CD14-positive monocyte (primary cell): Measurements from ENCODE around the gene FCN3. TPM values are rescaled to one million over a fixed set of nuclear protein-coding genes. Genes with fewer than 3 reads are reported as not detected.

Experiments used
- DNase-seq, 3 donors: peaks; one replicate each; pipeline ENCODE4 v3.0.0-alpha.2; 2011 to 2022
- H2AFZ ChIP-seq: 2 replicates; pipeline ENCODE4 v1.6.0; 2012; ENCODE audit warnings: mild to moderate bottlenecking, low read depth, low read length, inconsistent platforms; ENCODE audit not compliant: insufficient read depth, poor library complexity, severe bottlenecking
- H3K27ac ChIP-seq, 2 donors: 1 replicate in 1 of 2; 2 replicates in 1 of 2; pipeline ENCODE4 v1.5.1; 2012 to 2013; ENCODE audit warnings: low read length in 2 of 2, control low read depth in 1 of 2, inconsistent platforms in 1 of 2, low read depth in 1 of 2, mild to moderate bottlenecking in 1 of 2
- H3K27me3 ChIP-seq, 2 donors: one replicate each; pipeline versions ENCODE4 v1.6.0 to v1.6.1; 2011 to 2013; ENCODE audit warnings: low read length in 2 of 2; ENCODE audit not compliant: control insufficient read depth in 2 of 2, insufficient read depth in 2 of 2
- H3K36me3 ChIP-seq, 2 donors: replicated peaks in 1 of 2; 1 replicate in 1 of 2; 2 replicates in 1 of 2; pipeline versions ENCODE4 v1.5.1 to v1.6.1; 2012 to 2013; ENCODE audit warnings: low read length in 2 of 2, control low read depth in 1 of 2, inconsistent platforms in 1 of 2, mild to moderate bottlenecking in 1 of 2; ENCODE audit not compliant: insufficient read depth in 2 of 2, control insufficient read depth in 1 of 2
- H3K4me1 ChIP-seq, 2 donors: 1 replicate in 1 of 2; 2 replicates in 1 of 2; pipeline versions ENCODE4 v1.5.1 to v1.6.1; 2012 to 2013; ENCODE audit warnings: low read length in 2 of 2, control low read depth in 1 of 2, inconsistent platforms in 1 of 2, mild to moderate bottlenecking in 1 of 2, moderate library complexity in 1 of 2; ENCODE audit not compliant: insufficient read depth in 2 of 2, control insufficient read depth in 1 of 2
- H3K4me2 ChIP-seq: replicated peaks from 2 replicates; pipeline ENCODE3; 2012; ENCODE audit warnings: low read length, moderate library complexity, mild to moderate bottlenecking; ENCODE audit not compliant: poor library complexity, severe bottlenecking; ENCODE audit errors: extremely low read depth
- H3K4me3 ChIP-seq, 3 experiments: fragments of 200-600 bp in 1 of 3; sonication (generic) in 1 of 3; replicated peaks in 1 of 3; 1 replicate in 2 of 3; 2 replicates in 1 of 3; pipeline ENCODE4 v1.5.1; 2011 to 2013; ENCODE audit warnings: low read length in 3 of 3, mild to moderate bottlenecking in 3 of 3, control low read depth in 2 of 3, low read depth in 2 of 3, inconsistent platforms in 1 of 3, moderate library complexity in 1 of 3
- H3K79me2 ChIP-seq: 2 replicates; pipeline ENCODE4 v1.6.0; 2012; ENCODE audit warnings: mild to moderate bottlenecking, control low read depth, inconsistent platforms, low read length, moderate library complexity; ENCODE audit not compliant: insufficient read depth
- H3K9ac ChIP-seq: 2 replicates; pipeline ENCODE4 v1.6.0; 2017; ENCODE audit warnings: low read length, mild to moderate bottlenecking; ENCODE audit not compliant: insufficient read depth, poor library complexity, severe bottlenecking
- H3K9me3 ChIP-seq, 2 donors: replicated peaks in 1 of 2; 1 replicate in 1 of 2; 2 replicates in 1 of 2; pipeline versions ENCODE4 v1.5.1 to v1.6.1; 2012 to 2013; ENCODE audit warnings: low read length in 2 of 2, control low read depth in 1 of 2; ENCODE audit not compliant: control insufficient read depth in 1 of 2, insufficient read depth in 1 of 2
- H4K20me1 ChIP-seq: 2 replicates; pipeline ENCODE4 v1.6.0; 2012; ENCODE audit warnings: mild to moderate bottlenecking, low read length, control low read depth, moderate library complexity; ENCODE audit not compliant: insufficient read depth
- H3K27ac Mint-ChIP-seq, 7 donors: one replicate each; pipeline ENCODE4 v1.8.0; 2020; ENCODE audit warnings: mild to moderate bottlenecking in 7 of 7, mixed read lengths in 7 of 7, moderate library complexity in 6 of 7, inconsistent platforms in 2 of 7
- H3K27me3 Mint-ChIP-seq, 3 donors: one replicate each; pipeline ENCODE4 v1.8.0; 2021 to 2022; ENCODE audit warnings: low read depth in 3 of 3, mild to moderate bottlenecking in 3 of 3, mixed read lengths in 3 of 3, moderate library complexity in 3 of 3, inconsistent platforms in 1 of 3
- H3K36me3 Mint-ChIP-seq, 2 donors: one replicate each; pipeline ENCODE4 v1.8.0; 2020; ENCODE audit warnings: mixed read lengths in 2 of 2, inconsistent platforms in 1 of 2, mild to moderate bottlenecking in 1 of 2
- H3K4me1 Mint-ChIP-seq: one replicate; pipeline ENCODE4 v1.8.0; 2020; ENCODE audit warnings: mild to moderate bottlenecking, mixed read lengths
- H3K4me3 Mint-ChIP-seq, 2 donors: one replicate each; pipeline ENCODE4 v1.8.0; 2020; ENCODE audit warnings: mild to moderate bottlenecking in 2 of 2, mixed read lengths in 2 of 2, moderate library complexity in 1 of 2
- H3K9me3 Mint-ChIP-seq, 7 donors: one replicate each; pipeline ENCODE4 v1.8.0; 2020 to 2022; ENCODE audit warnings: mixed read lengths in 7 of 7, mild to moderate bottlenecking in 6 of 7, moderate library complexity in 6 of 7, inconsistent platforms in 2 of 7
- WGBS: methylation state at CpG from one replicate; pipeline ENCODE4 v1.1.5; 2013; ENCODE audit warnings: missing lambda C conversion rate; ENCODE audit not compliant: insufficient coverage; 5-methylcytosine and 5-hydroxymethylcytosine counted together
- intact Hi-C, 2 donors: fragments of 100-400 bp; cut with micrococcal nuclease; formaldehyde crosslinking; loops; one replicate each; pipeline versions ENCODE4 v1.15.0 to v1.15.1; 2023
- polyA plus RNA-seq, 3 donors: library from polyadenylated mRNA; depleted of rRNA in 1 of 3; unstranded in 2 of 3; stranded (reverse) in 1 of 3; fragments of 300-500 nt in 2 of 3; fragments of >200 nt in 1 of 3; fragmentation: Illumina TruSeq in 2 of 3; gene quantifications; 1 replicate in 2 of 3; 2 replicates in 1 of 3; pipeline ENCODE4 v1.2.3, GENCODE V29; 2012 to 2021
- TF ChIP-seq, protein P1 (sequence below): fragments of 200-600 bp; IDR thresholded peaks from one replicate; pipeline ENCODE4 v1.8.0; 2022; ENCODE audit warnings: antibody characterized with exemption, mild to moderate bottlenecking

FCN3 gene
- polyA plus RNA-seq, 3 donors = not detected

- Mint-ChIP-seq H3K36me3 (peaks cover 41 to 55% of the 10 kb centered on the region in 2 donors), H3K4me3 (no peak overlapping the region), H3K9me3 (no peaks in the 10 kb centered on the region), H3K27me3 (peaks cover 0 to 2% (median 2%) of the 10 kb centered on the region in 3 donors), H3K27ac (peak overlapping the region in 2 of 7 donors; percentile 28 to 60), H3K4me1 (peaks cover 41% of the 10 kb centered on the region)
- no peak overlapping the region for H2AFZ ChIP-seq
- intact Hi-C loops = loop anchor here in 1 of 2 donors (10.0 kb wide), 1 partner anchor 260 kb away; no protein-coding TSS in a partner anchor
- WGBS = 64% methylated on average over 9 of the region's 13 CpGs
- no peak overlapping the region for H3K4me2 ChIP-seq
- TF ChIP-seq, protein P1, sequence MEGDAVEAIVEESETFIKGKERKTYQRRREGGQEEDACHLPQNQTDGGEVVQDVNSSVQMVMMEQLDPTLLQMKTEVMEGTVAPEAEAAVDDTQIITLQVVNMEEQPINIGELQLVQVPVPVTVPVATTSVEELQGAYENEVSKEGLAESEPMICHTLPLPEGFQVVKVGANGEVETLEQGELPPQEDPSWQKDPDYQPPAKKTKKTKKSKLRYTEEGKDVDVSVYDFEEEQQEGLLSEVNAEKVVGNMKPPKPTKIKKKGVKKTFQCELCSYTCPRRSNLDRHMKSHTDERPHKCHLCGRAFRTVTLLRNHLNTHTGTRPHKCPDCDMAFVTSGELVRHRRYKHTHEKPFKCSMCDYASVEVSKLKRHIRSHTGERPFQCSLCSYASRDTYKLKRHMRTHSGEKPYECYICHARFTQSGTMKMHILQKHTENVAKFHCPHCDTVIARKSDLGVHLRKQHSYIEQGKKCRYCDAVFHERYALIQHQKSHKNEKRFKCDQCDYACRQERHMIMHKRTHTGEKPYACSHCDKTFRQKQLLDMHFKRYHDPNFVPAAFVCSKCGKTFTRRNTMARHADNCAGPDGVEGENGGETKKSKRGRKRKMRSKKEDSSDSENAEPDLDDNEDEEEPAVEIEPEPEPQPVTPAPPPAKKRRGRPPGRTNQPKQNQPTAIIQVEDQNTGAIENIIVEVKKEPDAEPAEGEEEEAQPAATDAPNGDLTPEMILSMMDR = no peak
- no peak for DNase-seq
- peaks cover 87% of the 10 kb centered on the region for H4K20me1 ChIP-seq
- H3K79me2 ChIP-seq = no peaks in the 10 kb centered on the region
- peaks cover 26 to 32% of the 10 kb centered on the region in 2 donors for H3K4me1 ChIP-seq
- H3K9me3 ChIP-seq = no peaks in the 10 kb centered on the region
- H3K27me3 ChIP-seq = no peaks in the 10 kb centered on the region
- H3K9ac ChIP-seq = no peak overlapping the region
- H3K4me3 ChIP-seq = no peak overlapping the region
- peaks cover 40 to 45% of the 10 kb centered on the region in 2 donors for H3K36me3 ChIP-seq
- no peak overlapping the region for H3K27ac ChIP-seq
Observed at GRCh38 chr1:27405074-27405473, 30.4 kb upstream of the FCN3 start.

DNA sequence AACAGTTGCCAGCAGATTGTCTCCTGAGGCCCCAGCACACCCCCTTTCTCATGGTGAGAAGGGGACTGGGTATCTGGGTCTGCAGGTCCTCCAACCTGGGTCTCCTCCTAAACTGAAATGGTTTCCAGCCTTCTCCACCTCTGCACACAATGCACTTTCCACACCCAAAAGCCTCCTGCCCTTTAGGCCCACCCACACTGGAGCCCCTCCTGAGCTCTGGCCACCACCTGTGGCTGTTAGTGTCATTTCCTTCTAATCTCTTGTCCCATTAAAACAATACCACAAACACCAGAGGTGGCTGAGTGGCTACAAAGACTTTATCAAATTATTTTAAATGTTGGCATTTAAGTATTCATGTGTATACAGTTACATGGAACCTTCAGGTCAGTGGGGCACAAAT, 29.3 kb upstream of the FCN3 start:
- H4K20me1 ChIP-seq = peaks cover 85% of the 10 kb centered on the region
- no peak overlapping the region for H3K4me3 ChIP-seq
- no peaks in the 10 kb centered on the region for H3K9me3 Mint-ChIP-seq
- H3K27ac Mint-ChIP-seq = peak overlapping the region in 3 of 7 donors; percentile 22 to 52 (median 50)
- peak overlapping the region; percentile 8 for H3K4me2 ChIP-seq
- no peak overlapping the region for H3K9ac ChIP-seq
- H3K4me3 Mint-ChIP-seq = no peak overlapping the region
- peaks cover 26 to 32% of the 10 kb centered on the region in 2 donors for H3K4me1 ChIP-seq
- H3K36me3 Mint-ChIP-seq = peaks cover 33 to 44% of the 10 kb centered on the region in 2 donors
- no peaks in the 10 kb centered on the region for H3K79me2 ChIP-seq
- H3K36me3 ChIP-seq = peaks cover 33 to 34% of the 10 kb centered on the region in 2 donors
- TF ChIP-seq, protein P1 = no peak
- H3K27me3 Mint-ChIP-seq = peaks cover 0 to 5% (median 2%) of the 10 kb centered on the region in 3 donors
- H2AFZ ChIP-seq = no peak overlapping the region
- DNase-seq = no peak
- peaks cover 41% of the 10 kb centered on the region for H3K4me1 Mint-ChIP-seq
- no peak overlapping the region for H3K27ac ChIP-seq
- intact Hi-C loops = loop anchor here in 1 of 2 donors (5.0 to 10.0 kb wide), 2 partner anchors 198 to 261 kb away; partner anchors contain the start of gene AHDC1
- no peaks in the 10 kb centered on the region for H3K27me3 ChIP-seq
- H3K9me3 ChIP-seq = no peaks in the 10 kb centered on the region
